ENCODE results near the gene MORN3.
"Not testable (repeated sequence)": the region's sequence is repeated elsewhere in the genome, so short reads cannot be mapped to it uniquely, and the experiment has no call there.

MORN3 gene

DNA sequence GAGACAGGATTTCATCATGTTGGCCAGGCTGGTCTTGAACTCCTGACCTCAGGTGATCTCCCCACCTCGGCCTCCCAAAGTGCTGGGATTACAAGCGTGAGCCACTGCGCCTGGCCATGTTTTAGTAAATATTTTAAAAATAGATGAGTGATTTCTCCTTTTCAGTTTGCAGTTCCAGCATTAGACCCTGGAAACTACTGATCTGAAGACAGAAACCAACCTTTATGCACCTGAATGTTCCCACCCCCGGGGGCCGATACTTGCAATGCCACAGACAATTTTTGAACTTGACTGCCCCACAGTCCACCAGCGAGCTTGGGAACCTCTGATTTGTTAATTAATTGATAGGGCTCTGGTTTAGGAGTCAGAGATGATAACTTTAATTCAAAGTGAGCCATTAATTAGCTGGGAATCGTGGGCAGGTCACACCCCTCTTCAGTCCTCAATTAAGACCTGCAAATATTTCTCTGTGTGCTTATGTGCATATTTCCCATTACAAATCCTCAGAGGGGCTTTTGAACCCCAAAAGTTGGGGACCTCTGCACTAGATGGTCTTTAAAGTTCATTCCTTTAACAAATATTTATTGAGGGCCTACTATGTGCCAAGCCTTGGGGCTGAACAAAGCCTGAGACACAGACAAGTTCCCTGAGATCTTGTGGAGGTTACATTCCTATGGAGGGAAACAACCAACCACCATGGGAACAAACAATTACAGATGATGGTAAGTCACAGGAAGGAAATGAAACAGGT, 39.0 kb upstream of the MORN3 start:
- Histone ChIP-seq H3K4me3 (ENCODE audit: control insufficient read depth in 1 of 7, extremely low read depth in 1 of 7, insufficient read depth in 4 of 7, low read depth in 2 of 7, low read length in 6 of 7) (no peak overlapping the region), H3K4me1 (ENCODE audit: control extremely low read depth in 1 of 4, control insufficient read depth in 4 of 4, insufficient read depth in 4 of 4, low read length in 3 of 4) (peaks cover 3 to 23% (median 13%) of the 10 kb centered on the region in 4 experiments), H3K27me3 (replicated peaks in 2 of 5; ENCODE audit: control insufficient read depth in 4 of 5, insufficient read depth in 5 of 5, low read length in 4 of 5) (no peaks in the 10 kb centered on the region), H3K36me3 (ENCODE audit: control insufficient read depth in 4 of 4, insufficient read depth in 4 of 4, low read length in 3 of 4) (no peaks in the 10 kb centered on the region), H3K9me3 (ENCODE audit: control extremely low read depth in 1 of 5, control insufficient read depth in 4 of 5, insufficient read depth in 2 of 5, low read depth in 1 of 5, low read length in 4 of 5) (peaks cover 0 to 3% (median 0%) of the 10 kb centered on the region in 5 experiments), H3K27ac (ENCODE audit: insufficient read depth in 1 of 2, low read depth in 1 of 2, low read length in 2 of 2, poor library complexity in 1 of 2, severe bottlenecking in 2 of 2) (no peak overlapping the region)
- CTCF ChIA-PET = interaction anchor here (0.6 to 1.5 kb wide), 3 partner anchors 9 to 69 kb away, joined by 3 to 6 read pairs (median 3); no protein-coding TSS in a partner anchor
- POLR2A ChIA-PET = no interaction called here
- peak in 1 of 3 donors; percentile 42 for DNase-seq
- 100% methylated on average over 1 of the region's 7 CpGs for WGBS (ENCODE audit: insufficient coverage)

DNA sequence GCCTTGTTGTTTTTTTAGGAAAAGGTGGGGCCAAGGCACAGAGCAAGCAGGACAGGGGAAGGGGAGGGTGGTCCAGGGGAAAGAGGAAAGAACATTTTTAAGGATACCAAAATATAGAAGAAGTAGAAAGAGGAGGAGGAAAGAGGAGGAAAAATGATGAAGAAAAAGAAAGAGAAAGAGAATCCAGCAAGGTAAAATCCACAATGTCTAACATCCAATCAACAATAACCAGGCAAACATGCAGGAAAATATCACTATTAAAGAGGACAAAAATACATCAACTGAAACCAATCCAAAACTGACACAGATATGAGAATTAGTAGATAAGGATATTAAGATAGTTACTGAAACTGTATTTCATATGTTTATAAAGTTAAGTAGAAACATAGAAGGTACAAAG, 36.1 kb upstream of the MORN3 start:
- ChIA-PET CTCF (interaction anchor here (0.8 kb wide), 1 partner anchor 91 kb away, joined by 3 read pairs; no protein-coding TSS in a partner anchor), POLR2A (no interaction called here)
- H3K27ac ChIP-seq (ENCODE audit: insufficient read depth in 1 of 2, low read depth in 1 of 2, low read length in 2 of 2, poor library complexity in 1 of 2, severe bottlenecking in 2 of 2) = no peak overlapping the region
- no peak for DNase-seq
- H3K4me3 ChIP-seq (ENCODE audit: control insufficient read depth in 1 of 7, extremely low read depth in 1 of 7, insufficient read depth in 4 of 7, low read depth in 2 of 7, low read length in 6 of 7) = no peak overlapping the region
- H3K4me1 ChIP-seq (ENCODE audit: control extremely low read depth in 1 of 4, control insufficient read depth in 4 of 4, insufficient read depth in 4 of 4, low read length in 3 of 4) = peaks cover 0 to 6% (median 2%) of the 10 kb centered on the region in 4 experiments
- H3K36me3 ChIP-seq (ENCODE audit: control insufficient read depth in 4 of 4, insufficient read depth in 4 of 4, low read length in 3 of 4) = no peaks in the 10 kb centered on the region
- H3K9me3 ChIP-seq (ENCODE audit: control extremely low read depth in 1 of 5, control insufficient read depth in 4 of 5, insufficient read depth in 2 of 5, low read depth in 1 of 5, low read length in 4 of 5) = peaks cover 0 to 3% (median 0%) of the 10 kb centered on the region in 5 experiments
- H3K27me3 ChIP-seq (replicated peaks in 2 of 5; ENCODE audit: control insufficient read depth in 4 of 5, insufficient read depth in 5 of 5, low read length in 4 of 5) = no peaks in the 10 kb centered on the region

DNA sequence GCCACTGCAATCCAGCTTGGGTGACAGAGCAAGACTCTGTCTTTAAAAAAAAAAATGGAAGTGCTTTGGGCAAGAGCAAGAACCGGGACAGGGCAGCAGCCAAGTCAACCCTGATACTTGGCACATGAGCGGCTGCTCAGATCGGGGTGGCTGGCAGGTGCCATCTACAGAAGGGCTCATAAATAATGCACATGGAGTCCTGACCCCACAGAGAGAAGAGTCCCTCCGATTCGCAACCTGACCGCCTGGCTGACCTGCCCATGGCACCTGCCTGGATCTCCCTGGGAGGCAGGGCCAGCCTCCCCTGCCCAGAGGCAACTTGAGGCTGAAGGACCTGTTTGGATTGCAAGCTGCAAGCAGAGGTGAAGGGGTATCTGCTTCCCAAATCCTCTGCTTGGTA, 33.5 kb upstream of the MORN3 start:
- Histone ChIP-seq H3K27me3 (replicated peaks in 2 of 5; ENCODE audit: control insufficient read depth in 4 of 5, insufficient read depth in 5 of 5, low read length in 4 of 5) (no peaks in the 10 kb centered on the region), H3K4me3 (ENCODE audit: control insufficient read depth in 1 of 7, extremely low read depth in 1 of 7, insufficient read depth in 4 of 7, low read depth in 2 of 7, low read length in 6 of 7) (no peak overlapping the region), H3K9me3 (ENCODE audit: control extremely low read depth in 1 of 5, control insufficient read depth in 4 of 5, insufficient read depth in 2 of 5, low read depth in 1 of 5, low read length in 4 of 5) (peaks cover 0 to 3% (median 0%) of the 10 kb centered on the region in 5 experiments), H3K4me1 (ENCODE audit: control extremely low read depth in 1 of 4, control insufficient read depth in 4 of 4, insufficient read depth in 4 of 4, low read length in 3 of 4) (no peaks in the 10 kb centered on the region), H3K36me3 (ENCODE audit: control insufficient read depth in 4 of 4, insufficient read depth in 4 of 4, low read length in 3 of 4) (no peaks in the 10 kb centered on the region), H3K27ac (ENCODE audit: insufficient read depth in 1 of 2, low read depth in 1 of 2, low read length in 2 of 2, poor library complexity in 1 of 2, severe bottlenecking in 2 of 2) (no peak overlapping the region)
- WGBS (ENCODE audit: insufficient coverage) = 100% methylated on average over 6 of the region's 6 CpGs
- POLR2A ChIA-PET = interaction anchor here (0.7 kb wide), 1 partner anchor 8 kb away, joined by 3 read pairs; no protein-coding TSS in a partner anchor
- CTCF ChIA-PET = interaction anchor here (1.0 to 7.5 kb wide), 4 partner anchors 9 to 91 kb away, joined by 3 to 58 read pairs (median 30); partner anchors contain the start of genes RHOF and TMEM120B
- DNase-seq = no peak

DNA sequence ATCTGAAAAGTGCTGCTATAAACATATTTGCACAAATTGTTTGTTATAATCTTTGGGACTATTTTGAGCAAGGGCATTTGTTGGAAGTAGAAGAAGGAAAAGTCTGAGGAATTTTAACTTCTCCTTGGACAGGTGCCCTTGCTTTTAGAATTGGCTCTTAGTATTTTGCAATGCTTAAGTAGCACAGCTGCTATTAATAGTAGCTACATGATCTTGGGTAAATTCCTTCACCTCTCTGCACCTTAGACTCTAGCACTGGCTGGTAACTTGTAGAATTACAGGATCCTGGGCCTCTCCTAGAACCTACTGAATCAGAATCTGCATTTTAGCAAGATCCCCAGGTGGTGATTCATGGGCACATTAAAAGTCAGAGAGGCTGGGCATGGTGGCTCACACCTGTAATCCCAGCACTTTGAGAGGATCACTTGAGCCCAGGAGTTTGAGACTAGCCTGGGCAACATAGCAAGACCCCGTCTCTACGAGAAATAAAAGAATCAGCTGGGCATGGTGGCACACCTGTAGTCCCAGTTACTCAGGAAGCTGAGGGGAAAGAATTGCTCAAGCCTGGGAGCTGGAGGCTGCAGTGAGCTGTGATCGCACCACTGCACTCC, 32.3 kb upstream of the MORN3 start:
- Histone ChIP-seq H3K27me3 (replicated peaks in 2 of 5; ENCODE audit: control insufficient read depth in 4 of 5, insufficient read depth in 5 of 5, low read length in 4 of 5) (no peaks in the 10 kb centered on the region), H3K4me1 (ENCODE audit: control extremely low read depth in 1 of 4, control insufficient read depth in 4 of 4, insufficient read depth in 4 of 4, low read length in 3 of 4) (peaks cover 0 to 3% (median 0%) of the 10 kb centered on the region in 4 experiments), H3K4me3 (ENCODE audit: control insufficient read depth in 1 of 7, extremely low read depth in 1 of 7, insufficient read depth in 4 of 7, low read depth in 2 of 7, low read length in 6 of 7) (no peak overlapping the region), H3K9me3 (ENCODE audit: control extremely low read depth in 1 of 5, control insufficient read depth in 4 of 5, insufficient read depth in 2 of 5, low read depth in 1 of 5, low read length in 4 of 5) (peaks cover 0 to 3% (median 0%) of the 10 kb centered on the region in 5 experiments), H3K36me3 (ENCODE audit: control insufficient read depth in 4 of 4, insufficient read depth in 4 of 4, low read length in 3 of 4) (no peaks in the 10 kb centered on the region), H3K27ac (ENCODE audit: insufficient read depth in 1 of 2, low read depth in 1 of 2, low read length in 2 of 2, poor library complexity in 1 of 2, severe bottlenecking in 2 of 2) (no peak overlapping the region)
- ChIA-PET CTCF (interaction anchor here (0.9 to 7.5 kb wide), 11 partner anchors 9 to 93 kb away, joined by 3 to 58 read pairs (median 3); partner anchors contain the start of genes RHOF and TMEM120B), POLR2A (interaction anchor here (0.5 to 0.6 kb wide), 2 partner anchors 13 to 101 kb away, joined by 3 to 5 read pairs; no protein-coding TSS in a partner anchor)
- no peak for DNase-seq
- WGBS (ENCODE audit: insufficient coverage) = 95% methylated on average over 3 of the region's 3 CpGs

DNA sequence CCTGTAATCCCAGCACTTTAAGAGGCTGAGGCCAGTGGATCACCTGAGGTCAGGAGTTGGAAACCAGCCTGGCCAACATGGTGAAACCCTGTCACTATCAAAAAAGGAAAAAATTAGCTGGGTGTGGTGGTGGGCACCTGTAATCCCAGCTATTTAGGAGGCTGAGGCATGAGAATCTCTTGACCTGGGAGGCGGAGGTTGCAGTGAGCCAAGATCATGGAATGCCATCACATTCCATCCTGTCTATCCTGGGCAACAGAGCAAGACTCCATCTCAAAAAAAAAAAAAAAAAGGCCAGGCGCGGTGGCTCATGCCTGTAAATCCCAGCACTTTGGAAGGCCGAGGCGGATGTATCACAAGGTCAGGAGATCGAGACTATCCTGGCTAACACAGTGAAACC, 28.4 kb upstream of the MORN3 start:
- H3K27ac ChIP-seq (ENCODE audit: insufficient read depth in 1 of 2, low read depth in 1 of 2, low read length in 2 of 2, poor library complexity in 1 of 2, severe bottlenecking in 2 of 2); H3K9me3 ChIP-seq (ENCODE audit: control extremely low read depth in 1 of 5, control insufficient read depth in 4 of 5, insufficient read depth in 2 of 5, low read depth in 1 of 5, low read length in 4 of 5); DNase-seq; H3K27me3 ChIP-seq (replicated peaks in 2 of 5; ENCODE audit: control insufficient read depth in 4 of 5, insufficient read depth in 5 of 5, low read length in 4 of 5); H3K4me3 ChIP-seq (ENCODE audit: control insufficient read depth in 1 of 7, extremely low read depth in 1 of 7, insufficient read depth in 4 of 7, low read depth in 2 of 7, low read length in 6 of 7); H3K36me3 ChIP-seq (ENCODE audit: control insufficient read depth in 4 of 4, insufficient read depth in 4 of 4, low read length in 3 of 4); H3K4me1 ChIP-seq (ENCODE audit: control extremely low read depth in 1 of 4, control insufficient read depth in 4 of 4, insufficient read depth in 4 of 4, low read length in 3 of 4): not testable (repeated sequence)
- ChIA-PET POLR2A (interaction anchor here (1.0 kb wide), 1 partner anchor 81 kb away, joined by 3 read pairs; no protein-coding TSS in a partner anchor), CTCF (interaction anchor here (0.6 to 7.5 kb wide), 10 partner anchors 9 to 181 kb away, joined by 3 to 58 read pairs (median 3); partner anchors contain the start of genes RHOF and TMEM120B)
- 100% methylated on average over 3 of the region's 6 CpGs for WGBS (ENCODE audit: insufficient coverage)

DNA sequence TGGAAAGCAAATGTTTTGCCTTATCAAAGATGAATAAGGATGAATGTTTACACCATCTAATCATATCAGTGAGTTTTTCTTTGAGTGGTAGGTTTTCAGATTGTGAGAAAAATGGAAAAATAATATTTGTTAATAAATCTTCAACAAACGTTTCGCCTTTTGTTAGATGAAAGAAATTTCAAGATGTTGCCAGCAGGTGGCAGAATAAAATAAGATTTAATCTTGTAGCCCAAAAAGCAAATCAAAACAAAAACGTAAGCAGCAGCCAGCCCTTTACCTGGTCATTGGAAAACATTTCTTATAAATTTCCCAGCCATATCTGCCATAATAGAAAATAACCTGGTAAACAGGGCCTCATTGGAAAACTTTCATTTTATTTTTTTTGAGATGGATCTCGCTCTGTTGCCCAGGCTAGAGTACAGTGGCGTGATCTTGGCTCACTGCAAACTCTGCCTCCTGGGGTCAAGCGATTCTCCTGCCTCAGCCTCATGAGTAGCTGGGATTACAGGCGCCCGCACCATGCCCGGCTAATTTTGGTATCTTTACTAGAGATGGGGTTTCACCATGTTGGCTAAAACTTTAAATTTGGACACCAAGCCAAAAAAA, 27.7 kb upstream of the MORN3 start:
- Histone ChIP-seq H3K4me3 (ENCODE audit: control insufficient read depth in 1 of 7, extremely low read depth in 1 of 7, insufficient read depth in 4 of 7, low read depth in 2 of 7, low read length in 6 of 7) (no peak overlapping the region), H3K9me3 (ENCODE audit: control extremely low read depth in 1 of 5, control insufficient read depth in 4 of 5, insufficient read depth in 2 of 5, low read depth in 1 of 5, low read length in 4 of 5) (no peaks in the 10 kb centered on the region), H3K36me3 (ENCODE audit: control insufficient read depth in 4 of 4, insufficient read depth in 4 of 4, low read length in 3 of 4) (no peaks in the 10 kb centered on the region), H3K4me1 (ENCODE audit: control extremely low read depth in 1 of 4, control insufficient read depth in 4 of 4, insufficient read depth in 4 of 4, low read length in 3 of 4) (peaks cover 0 to 3% (median 0%) of the 10 kb centered on the region in 4 experiments), H3K27me3 (replicated peaks in 2 of 5; ENCODE audit: control insufficient read depth in 4 of 5, insufficient read depth in 5 of 5, low read length in 4 of 5) (no peaks in the 10 kb centered on the region), H3K27ac (ENCODE audit: insufficient read depth in 1 of 2, low read depth in 1 of 2, low read length in 2 of 2, poor library complexity in 1 of 2, severe bottlenecking in 2 of 2) (no peak overlapping the region)
- DNase-seq = peak; percentile 58 to 75 (median 60)
- ChIA-PET POLR2A (interaction anchor here (1.0 kb wide), 1 partner anchor 82 kb away, joined by 3 read pairs; no protein-coding TSS in a partner anchor), CTCF (interaction anchor here (0.7 to 7.5 kb wide), 11 partner anchors 8 to 114 kb away, joined by 3 to 58 read pairs (median 3); partner anchors contain the start of genes RHOF and TMEM120B)
- WGBS (ENCODE audit: insufficient coverage) = 73% methylated on average over 6 of the region's 9 CpGs

Data from common myeloid progenitor, CD34-positive (primary cell).